ENCODE measurements around the gene CLIC6.

Gene CLIC6

DNA sequence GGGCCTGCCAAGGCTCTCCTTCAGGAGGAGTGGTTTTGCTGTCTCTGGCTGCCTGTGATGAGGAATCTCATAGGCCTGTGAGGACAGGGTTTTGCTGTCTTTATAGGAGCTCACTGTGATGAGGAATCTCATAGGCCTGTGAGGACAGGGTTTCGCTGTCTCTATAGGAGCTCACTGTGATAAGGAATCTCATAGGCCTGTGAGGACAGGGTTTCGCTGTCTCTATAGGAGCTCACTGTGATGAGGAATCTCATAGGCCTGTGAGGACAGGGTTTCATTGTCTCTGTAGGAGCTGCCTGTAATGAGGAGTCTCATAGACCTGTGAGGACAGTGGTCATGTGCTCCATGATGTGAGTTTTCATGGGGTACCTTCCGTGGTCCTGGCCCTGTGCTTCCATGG lies 29.0 kb downstream of the CLIC6 start:
- TF ChIP-seq CTCF (IDR thresholded peaks at IDR 0.05) = no peak

GRCh38 chr21:34698270-34699015 lies 29.6 kb downstream of the CLIC6 start:
- TF ChIP-seq CTCF (IDR thresholded peaks at IDR 0.05) = no peak

GRCh38 chr21:34700605-34701004 lies 31.8 kb downstream of the CLIC6 start:
- TF ChIP-seq CTCF (IDR thresholded peaks at IDR 0.05) = no peak

- TF ChIP-seq CTCF (IDR thresholded peaks at IDR 0.05) = no peak
Observed at GRCh38 chr21:34701726-34702125, 32.9 kb downstream of the CLIC6 start.

DNA sequence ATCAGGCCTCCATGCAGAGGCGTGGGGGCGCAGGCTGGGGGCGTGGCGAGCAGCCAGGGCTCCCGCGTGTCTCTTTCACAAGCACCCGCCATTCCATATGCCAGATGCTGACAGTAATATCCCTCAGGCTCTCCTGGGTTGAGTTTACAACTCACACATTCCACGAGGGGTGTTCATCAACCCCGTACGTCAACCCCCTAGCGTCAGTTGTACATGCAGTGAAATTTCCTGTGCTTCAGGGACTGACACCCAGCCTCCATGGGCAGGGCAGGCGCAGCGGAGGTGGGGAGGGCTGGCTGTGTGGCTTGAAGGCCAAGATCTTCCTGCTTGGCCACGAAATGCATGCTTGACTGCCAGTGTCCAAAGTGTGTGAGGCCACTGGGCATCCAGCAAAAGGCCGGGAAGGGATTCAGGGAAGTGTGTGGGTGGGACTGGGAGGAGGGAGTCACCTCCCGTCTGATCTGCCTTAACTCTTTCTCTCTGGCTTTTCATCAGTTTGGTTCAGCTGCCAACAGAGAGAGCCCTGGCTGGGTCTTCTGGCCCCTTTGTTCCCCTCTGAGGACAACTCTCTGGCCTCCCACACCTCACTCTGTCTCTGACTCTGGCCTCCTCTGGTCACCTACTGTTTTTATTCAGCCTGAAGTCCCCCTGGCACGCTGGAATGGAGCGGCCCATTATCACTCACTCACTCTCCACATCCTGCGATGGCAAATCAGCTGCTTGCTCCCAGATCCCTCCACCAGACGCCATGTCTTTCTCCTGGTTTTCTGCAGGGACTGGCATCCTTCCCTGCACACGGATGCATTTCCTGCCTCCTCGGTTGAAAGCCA lies 33.8 kb downstream of the CLIC6 start:
- TF ChIP-seq CTCF (IDR thresholded peaks at IDR 0.05) = no peak

DNA sequence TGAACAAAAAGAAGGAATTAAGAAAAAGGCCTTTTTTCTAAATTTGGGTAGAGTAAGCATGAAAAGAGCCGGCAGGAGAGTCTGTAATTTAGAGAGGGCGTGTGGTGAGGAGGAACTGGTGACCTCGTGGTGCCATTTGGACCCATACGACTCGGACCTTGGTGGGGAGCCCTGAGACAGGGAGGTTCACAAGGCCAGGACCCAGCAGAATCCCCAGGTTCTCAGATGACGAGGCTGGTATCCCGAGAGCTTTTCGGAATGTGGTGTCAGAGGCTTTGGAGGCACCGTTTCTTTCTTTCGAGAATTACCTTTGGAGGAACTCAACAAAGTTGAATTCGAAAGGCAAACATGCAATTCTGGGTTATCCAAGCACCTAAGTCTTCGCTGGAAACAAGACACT lies 34.8 kb downstream of the CLIC6 start:
- TF ChIP-seq CTCF (IDR thresholded peaks at IDR 0.05) = no peak

GRCh38 chr21:34704119-34704518 lies 35.3 kb downstream of the CLIC6 start:
- TF ChIP-seq CTCF (IDR thresholded peaks at IDR 0.05) = no peak
